OCI-LY7 (cell line): ENCODE measurements around the gene PAXX. TPM values are rescaled to one million over a fixed set of nuclear protein-coding genes. Genes with fewer than 3 reads are reported as not detected.

Experiments
- BruUV-seq: library from RNA; stranded (reverse); fragments of 400-500 nt; replicated peaks from 2 replicates; lab custom pipeline; 2021; lab: Mats Ljungman, UMichigan
- CTCF ChIA-PET: fragments of 300-600 bp; sonication (Branson Sonifier 250); formaldehyde crosslinking; loops from one replicate; lab custom pipeline; 2022; ENCODE audit warnings: antibody characterized with exemption; ENCODE audit not compliant: unreplicated experiment; lab: Charles Lee
- POLR2A ChIA-PET: fragments of 300-600 bp; sonication (Branson Sonifier 250); formaldehyde crosslinking; loops from one replicate; lab custom pipeline; 2022; ENCODE audit warnings: antibody characterized with exemption; lab: Charles Lee
- DNase-seq: peaks from one replicate; pipeline ENCODE4 v3.0.0-alpha.2; 2015; ENCODE audit warnings: low spot score
- H2AFZ ChIP-seq: fragments of 200-600 bp; sonication (generic), shearing (Covaris generic); 2 replicates; pipeline ENCODE4 v1.6.1; 2014; ENCODE audit warnings: mild to moderate bottlenecking, antibody characterized with exemption, low read length, moderate library complexity
- H3K27ac ChIP-seq: fragments of 200-600 bp; sonication (generic); 2 replicates; pipeline ENCODE4 v1.5.1; 2014; ENCODE audit warnings: mixed run types, low read depth, mild to moderate bottlenecking, moderate library complexity, low read length, inconsistent platforms; ENCODE audit not compliant: poor library complexity, severe bottlenecking
- H3K36me3 ChIP-seq: fragments of 200-600 bp; sonication (generic); 2 replicates; pipeline ENCODE4 v1.6.1; 2014; ENCODE audit warnings: mild to moderate bottlenecking, antibody characterized with exemption, low read length, moderate library complexity, mixed read lengths; ENCODE audit not compliant: insufficient read depth
- H3K4me1 ChIP-seq: fragments of 200-600 bp; sonication (generic); 2 replicates; pipeline ENCODE4 v1.5.1; 2014; ENCODE audit warnings: mild to moderate bottlenecking, low read length; ENCODE audit not compliant: insufficient read depth, poor library complexity, severe bottlenecking
- H3K4me2 ChIP-seq: fragments of 200-600 bp; sonication (generic); 2 replicates; pipeline ENCODE4 v1.6.1; 2014; ENCODE audit warnings: mild to moderate bottlenecking, low read length
- H3K4me3 ChIP-seq: fragments of 200-600 bp; sonication (generic); 2 replicates; pipeline ENCODE4 v1.5.1; 2014; ENCODE audit warnings: mild to moderate bottlenecking, low read depth, low read length; ENCODE audit not compliant: poor library complexity, severe bottlenecking
- H3K79me2 ChIP-seq: fragments of 200-600 bp; sonication (generic); 2 replicates; pipeline ENCODE4 v1.6.1; 2016; ENCODE audit warnings: low read depth, mild to moderate bottlenecking, low read length, moderate library complexity, mixed read lengths; ENCODE audit not compliant: insufficient read depth
- H3K9me2 ChIP-seq: fragments of 200-600 bp; sonication (generic); 2 replicates; pipeline ENCODE4 v1.6.1; 2016; ENCODE audit warnings: mild to moderate bottlenecking, low read length, mixed read lengths; ENCODE audit not compliant: insufficient read depth
- H3K9me3 ChIP-seq: fragments of 200-600 bp; sonication (generic); 2 replicates; pipeline ENCODE4 v1.6.1; 2014; ENCODE audit warnings: mild to moderate bottlenecking, mixed run types, low read length, mixed read lengths
- H4K20me1 ChIP-seq: fragments of 200-600 bp; sonication (generic); 2 replicates; pipeline ENCODE4 v1.6.1; 2014; ENCODE audit warnings: mild to moderate bottlenecking, antibody characterized with exemption, low read length, moderate library complexity, mixed read lengths; ENCODE audit not compliant: insufficient read depth
- CTCF ChIP-seq: fragments of 200-600 bp; sonication (generic); conservative IDR thresholded peaks from 2 replicates; pipeline ENCODE4 v1.5.1; 2014; ENCODE audit warnings: mild to moderate bottlenecking, antibody characterized with exemption, low read length, moderate library complexity, mixed read lengths
- EZH2phosphoT487 ChIP-seq: fragments of 200-600 bp; sonication (generic); IDR thresholded peaks from 2 replicates; pipeline ENCODE4 v1.6.1; 2018; ENCODE audit warnings: low read depth, borderline replicate concordance, mild to moderate bottlenecking, mixed run types, antibody characterized with exemption, low read length, moderate library complexity, mixed read lengths
- intact Hi-C: fragments of 100-400 bp; cut with micrococcal nuclease; formaldehyde crosslinking; loops from one replicate; pipeline ENCODE4 v1.10.0; 2022; ENCODE audit not compliant: unreplicated experiment
- total RNA-seq, 2 experiments: library from RNA; depleted of rRNA in 1 of 2; stranded (reverse); fragments of >200 nt in 1 of 2; shearing (Covaris generic) in 1 of 2; gene quantifications; 2 replicates each; pipeline ENCODE4 v1.2.3, GENCODE V29; 2014 to 2022

The PAXX gene
- total RNA-seq, 2 experiments from 2014 or later: 45.7 to 63.5 TPM

GRCh38 chr9:137028263-137029057 lies 36.2 kb downstream of the PAXX start:
- Histone ChIP-seq H3K4me1 (peaks cover 46% of the 10 kb centered on the region), H2AFZ (peak overlapping the region; percentile 80; the same call in 1 of the 2 replicates), H3K36me3 (no peaks in the 10 kb centered on the region), H3K9me3 (no peaks in the 10 kb centered on the region), H4K20me1 (no peaks in the 10 kb centered on the region), H3K4me3 (peak overlapping the region; percentile 65), H3K4me2 (peak overlapping the region; percentile 84), H3K79me2 (no peaks in the 10 kb centered on the region), H3K27ac (peak overlapping the region; percentile 8), H3K9me2 (no peaks in the 10 kb centered on the region)
- BruUV-seq: no TSS peak
- TF ChIP-seq CTCF: peak; percentile 62; the same call in 1 of the 2 replicates
- TF ChIP-seq EZH2phosphoT487: no peak
- ChIA-PET POLR2A (interaction anchor here (1.7 to 2.1 kb wide), 2 partner anchors 28 to 41 kb away, joined by 4 read pairs; no protein-coding TSS in a partner anchor), CTCF (interaction anchor here (0.6 to 2.2 kb wide), 6 partner anchors 11 to 238 kb away, joined by 3 to 6 read pairs (median 3); partner anchors contain the start of gene TMEM141)
- intact Hi-C loops: loop anchor here (2.0 kb wide), 2 partner anchors 142 to 238 kb away; partner anchors contain the start of genes TMEM141 and TRAF2
- peak; percentile 77 for DNase-seq

- intact Hi-C loops: loop anchor here (2.0 kb wide), 2 partner anchors 142 to 238 kb away; partner anchors contain the start of genes TMEM141 and TRAF2
- Histone ChIP-seq H3K9me3 (no peaks in the 10 kb centered on the region), H2AFZ (no peak overlapping the region), H3K9me2 (no peaks in the 10 kb centered on the region), H3K79me2 (no peaks in the 10 kb centered on the region), H3K36me3 (no peaks in the 10 kb centered on the region), H4K20me1 (no peaks in the 10 kb centered on the region), H3K4me1 (peaks cover 45% of the 10 kb centered on the region), H3K4me3 (peak overlapping the region; percentile 65), H3K27ac (no peak overlapping the region), H3K4me2 (peak overlapping the region; percentile 84)
- peak; percentile 78 for DNase-seq
- peak; percentile 83 for TF ChIP-seq CTCF
- TF ChIP-seq EZH2phosphoT487: no peak
- ChIA-PET POLR2A (interaction anchor here (1.7 to 2.1 kb wide), 2 partner anchors 29 to 40 kb away, joined by 4 read pairs; no protein-coding TSS in a partner anchor), CTCF (interaction anchor here (0.6 to 2.2 kb wide), 11 partner anchors 10 to 239 kb away, joined by 3 to 6 read pairs (median 3); partner anchors contain the start of genes CCDC183 and TMEM141)
- no TSS peak for BruUV-seq
These were observed 37.1 kb downstream of the PAXX start for GRCh38 chr9:137029058-137029936.
